Right lobe of liver (tissue), 6 donors: ENCODE data around the gene PRRT3. TPM values are rescaled to one million over a fixed set of nuclear protein-coding genes. Genes with fewer than 3 reads are reported as not detected.

Experiments used
- ATAC-seq, 4 donors: fragments of 200-7000 bp; cut with Tn5 transposase; one replicate each; pipeline ENCODE4 v1.9.1; 2020; ENCODE audit warnings: mild to moderate bottlenecking in 4 of 4, moderate library complexity in 4 of 4
- DNase-seq, 3 donors: peaks; one replicate each; pipeline ENCODE4 v3.0.0-alpha.2; 2020
- H3K27ac ChIP-seq, 3 donors: fragments of 200-600 bp; one replicate each; pipeline ENCODE4 v1.8.0; 2022
- H3K27me3 ChIP-seq, 2 donors: fragments of 200-600 bp; one replicate each; pipeline ENCODE4 v1.8.0; 2022
- H3K36me3 ChIP-seq, 4 donors: fragments of 200-600 bp; sonication (generic) in 1 of 4; one replicate each; pipeline versions ENCODE4 v1.5.1 to v1.8.0; 2017 to 2022; ENCODE audit warnings: control low read depth in 1 of 4
- H3K4me1 ChIP-seq, 4 donors: fragments of 200-600 bp; sonication (generic) in 1 of 4; one replicate each; pipeline versions ENCODE4 v1.5.1 to v1.8.0; 2017 to 2022; ENCODE audit warnings: control low read depth in 1 of 4
- H3K4me3 ChIP-seq, 3 donors: fragments of 200-600 bp; one replicate each; pipeline ENCODE4 v1.8.0; 2022
- H3K9me3 ChIP-seq, 4 donors: fragments of 200-600 bp; sonication (generic) in 1 of 4; one replicate each; pipeline versions ENCODE4 v1.5.1 to v1.8.0; 2017 to 2022; ENCODE audit warnings: control low read depth in 1 of 4
- CTCF ChIP-seq, 4 donors: fragments of 200-600 bp in 3 of 4; fragments of 450-650 bp in 1 of 4; IDR thresholded peaks; one replicate each; pipeline versions ENCODE4 v1.5.1 to v1.8.0; 2016 to 2022; ENCODE audit warnings: antibody characterized with exemption in 4 of 4, mild to moderate bottlenecking in 2 of 4
- POLR2A ChIP-seq: fragments of 450-650 bp; IDR thresholded peaks from one replicate; pipeline ENCODE4 v1.6.1; 2017; ENCODE audit warnings: antibody characterized with exemption, mild to moderate bottlenecking
- WGBS: methylation state at CpG from one replicate; pipeline ENCODE4 v1.1.6; 2018; ENCODE audit warnings: low coverage, low lambda C conversion rate; ENCODE audit not compliant: insufficient coverage; ENCODE audit errors: missing lambda C conversion rate; 5-methylcytosine and 5-hydroxymethylcytosine counted together
- intact Hi-C, 2 donors: fragments of 100-400 bp; cut with DNase I; formaldehyde crosslinking; loops; one replicate each; pipeline versions ENCODE4 v1.11.2 to v1.14.1; 2022
- total RNA-seq, 6 experiments: library from RNA; depleted of rRNA in 2 of 6; stranded (reverse); fragments of >200 nt in 2 of 6; fragmentation: NEBNext Ultra II Directional in 3 of 6; extraction: Animal tissue kit (Norgen Biotek cat#: 25700) in 3 of 6; gene quantifications; one replicate each; pipeline versions ENCODE4 v1.1.0 to v1.2.4, GENCODE V29; 2016 to 2023
- donor health status: DM: no; HTN: yes; CAD: no.
- donor health status: DM: no; HTN: no; CAD: no.
- donor health status: DM: no; HTN: no; CAD: no.
- donor health status: DM: no; HTN: yes; CAD: no.
- donor health status: DM: no; HTN: yes; CAD: no.

Gene PRRT3
- total RNA-seq, 6 experiments from 2014 or later, result 0.19 to 0.92 (median 0.35) TPM

GRCh38 chr3:9980251-9980650 is 28.0 kb upstream of the PRRT3 start:
- no peak for ATAC-seq
- Histone ChIP-seq H3K9me3 (no peaks in the 10 kb centered on the region), H3K4me3 (no peak overlapping the region), H3K27me3 (no peaks in the 10 kb centered on the region), H3K36me3 (no peaks in the 10 kb centered on the region), H3K4me1 (peaks cover 0 to 39% (median 7%) of the 10 kb centered on the region in 4 donors), H3K27ac (no peak overlapping the region)
- no peak for TF ChIP-seq POLR2A
- no peak for TF ChIP-seq CTCF (IDR thresholded peaks at IDR 0.05)
- DNase-seq, result no peak
- 73% methylated on average over 1 of the region's 2 CpGs for WGBS
- intact Hi-C loops, result no loop called here

- H3K9me3 ChIP-seq, result no peaks in the 10 kb centered on the region
- H3K36me3 ChIP-seq, result peaks cover 0 to 6% (median 0%) of the 10 kb centered on the region in 4 donors
- no peaks in the 10 kb centered on the region for H3K27me3 ChIP-seq
- peaks cover 0 to 30% (median 4%) of the 10 kb centered on the region in 4 donors for H3K4me1 ChIP-seq
- TF ChIP-seq POLR2A, result no peak
- no peak for TF ChIP-seq CTCF (IDR thresholded peaks at IDR 0.05)
- intact Hi-C loops, result no loop called here
- DNase-seq, result no peak
- no peak overlapping the region for H3K4me3 ChIP-seq
- 86% methylated on average over 8 of the region's 8 CpGs for WGBS
- no peak overlapping the region for H3K27ac ChIP-seq
- ATAC-seq, result no peak
Measured at GRCh38 chr3:9978710-9979305, 26.6 kb upstream of the PRRT3 start.

- ATAC-seq, result peak; percentile 98 to 99 (median 99)
- Histone ChIP-seq H3K27ac (peak overlapping the region; percentile 20 to 76 (median 62)), H3K4me3 (no peak overlapping the region), H3K4me1 (peaks cover 0 to 22% (median 4%) of the 10 kb centered on the region in 4 donors), H3K27me3 (no peaks in the 10 kb centered on the region), H3K36me3 (peaks cover 0 to 24% (median under 1%) of the 10 kb centered on the region in 4 donors), H3K9me3 (no peaks in the 10 kb centered on the region)
- TF ChIP-seq POLR2A (no peak), CTCF (IDR thresholded peaks at IDR 0.05) (no peak)
- intact Hi-C loops, result no loop called here
- WGBS, result 17% methylated on average over 7 of the region's 7 CpGs
- peak; percentile 63 to 78 (median 69) for DNase-seq
Measured at GRCh38 chr3:9976721-9977709, 24.8 kb upstream of the PRRT3 start.

GRCh38 chr3:9970020-9970652 is 17.9 kb upstream of the PRRT3 start:
- intact Hi-C loops, result no loop called here
- ATAC-seq (no peak), DNase-seq (no peak)
- Histone ChIP-seq H3K27me3 (no peaks in the 10 kb centered on the region), H3K9me3 (no peaks in the 10 kb centered on the region), H3K4me3 (no peak overlapping the region), H3K4me1 (no peaks in the 10 kb centered on the region), H3K36me3 (peaks cover 6 to 66% (median 14%) of the 10 kb centered on the region in 4 donors), H3K27ac (no peak overlapping the region)
- TF ChIP-seq CTCF (IDR thresholded peaks at IDR 0.05) (no peak), POLR2A (no peak)
- WGBS, result 67% methylated on average over 3 of the region's 3 CpGs
